Stomach (tissue), 9 donors: ENCODE data around the gene FAM47E. TPM values are rescaled to one million over a fixed set of nuclear protein-coding genes. Genes with fewer than 3 reads are reported as not detected.

Experiments used
- DNase-seq, 2 donors: peaks; one replicate each; pipeline versions ENCODE4 v3.0.0 to v3.0.0-alpha.2; 2013 to 2019
- H3K27ac ChIP-seq, 5 donors: fragments of 200-600 bp in 4 of 5; sonication (generic) in 4 of 5; one replicate each; pipeline ENCODE4 v1.5.1; 2013 to 2019; ENCODE audit warnings: mild to moderate bottlenecking in 1 of 5, moderate library complexity in 1 of 5
- H3K27me3 ChIP-seq, 3 donors: fragments of 200-600 bp; sonication (generic); one replicate each; pipeline ENCODE4 v1.5.1; 2017 to 2019; ENCODE audit warnings: mixed run types in 1 of 3
- H3K36me3 ChIP-seq, 4 donors: fragments of 200-600 bp; sonication (generic); 1 replicate in 3 of 4; 2 replicates in 1 of 4; pipeline ENCODE4 v1.5.1; 2016 to 2019
- H3K4me1 ChIP-seq, 4 donors: fragments of 200-600 bp; sonication (generic); one replicate each; pipeline ENCODE4 v1.5.1; 2016 to 2019
- H3K4me3 ChIP-seq, 4 donors: fragments of 200-600 bp; sonication (generic) in 3 of 4; one replicate each; pipeline ENCODE4 v1.5.1; 2016 to 2019; ENCODE audit warnings: mild to moderate bottlenecking in 1 of 4
- H3K9me3 ChIP-seq, 4 donors: fragments of 200-600 bp; sonication (generic); one replicate each; pipeline ENCODE4 v1.5.1; 2016 to 2019
- CTCF ChIP-seq, 7 experiments: fragments of 450-650 bp in 4 of 7; fragments of 200-600 bp in 3 of 7; sonication (generic) in 3 of 7; IDR thresholded peaks; one replicate each; pipeline ENCODE4 v1.5.1; 2016 to 2019; ENCODE audit warnings: antibody characterized with exemption in 7 of 7, control low read depth in 2 of 7, mild to moderate bottlenecking in 1 of 7
- EP300 ChIP-seq: sonication (generic); formaldehyde crosslinking; IDR thresholded peaks from one replicate; pipeline ENCODE4 v1.6.1; 2017; ENCODE audit warnings: antibody characterized with exemption
- POLR2A ChIP-seq, 4 donors: fragments of 450-650 bp; IDR thresholded peaks; one replicate each; pipeline ENCODE4 v1.6.1; 2016; ENCODE audit warnings: antibody characterized with exemption in 4 of 4, control low read depth in 2 of 4, mild to moderate bottlenecking in 1 of 4, moderate library complexity in 1 of 4
- POLR2AphosphoS5 ChIP-seq, 3 donors: sonication (generic); formaldehyde crosslinking; IDR thresholded peaks; one replicate each; pipeline ENCODE4 v1.6.1; 2016; ENCODE audit warnings: antibody characterized with exemption in 3 of 3
- WGBS, 5 donors: extraction: QIAGEN DNeasy Blood & Tissue Kit in 3 of 5; methylation state at CpG; one replicate each; pipeline versions ENCODE4 v1.1.5 to v1.1.7; 2013 to 2018; 5-methylcytosine and 5-hydroxymethylcytosine counted together
- intact Hi-C: fragments of 100-400 bp; cut with DNase I; formaldehyde crosslinking; loops from one replicate; pipeline ENCODE4 v1.15.1; 2023; ENCODE audit warnings: low total_unique reads
- polyA plus RNA-seq, 3 donors: library from polyadenylated mRNA; stranded (reverse); fragments of 200-250 nt; gene quantifications; one replicate each; pipeline ENCODE4 v1.2.3, GENCODE V29; 2013
- total RNA-seq, 5 donors: library from RNA; depleted of rRNA; stranded (reverse); fragments of >200 nt; gene quantifications; one replicate each; pipeline versions ENCODE4 v1.1.0 to v1.2.3, GENCODE V29; 2014 to 2016
- donor health status: healthy with polysubstance abuse.
- donor health status: Bipolar disorder and iron deficiency.
- donor health status: healthy.

Gene FAM47E
- total and polyA plus RNA-seq, 8 donors: under 0.01 to 10.8 (median 6.5) TPM; not detected in 1

GRCh38 chr4:76276813-76277212, 25.3 kb downstream of the FAM47E start:
- Histone ChIP-seq H3K27me3 (no peaks in the 10 kb centered on the region), H3K9me3 (no peaks in the 10 kb centered on the region), H3K36me3 (no peaks in the 10 kb centered on the region), H3K27ac (no peak overlapping the region), H3K4me1 (peaks cover 0 to 28% (median 5%) of the 10 kb centered on the region in 4 donors), H3K4me3 (no peak overlapping the region)
- DNase-seq: no peak
- WGBS, 5 donors: 82 to 92% (median 90%) methylated on average over 9 of the region's 9 CpGs
- intact Hi-C loops: no loop called here
- no peak for TF ChIP-seq POLR2AphosphoS5 (IDR thresholded peaks at IDR 0.05)

- Histone ChIP-seq H3K36me3 (no peaks in the 10 kb centered on the region), H3K4me1 (peaks cover 0 to 22% (median 5%) of the 10 kb centered on the region in 4 donors), H3K4me3 (no peak overlapping the region), H3K27ac (no peak overlapping the region), H3K27me3 (no peaks in the 10 kb centered on the region), H3K9me3 (no peaks in the 10 kb centered on the region)
- TF ChIP-seq POLR2AphosphoS5 (IDR thresholded peaks at IDR 0.05) (no peak), POLR2A (IDR thresholded peaks at IDR 0.05) (no peak), EP300 (no peak), CTCF (IDR thresholded peaks at IDR 0.05) (no peak)
- intact Hi-C loops: no loop called here
- DNase-seq: no peak
- WGBS, 5 donors: 65 to 92% (median 88%) methylated on average over 1 of the region's 1 CpG
Observed at GRCh38 chr4:76277667-76278066, 26.1 kb downstream of the FAM47E start.

GRCh38 chr4:76278583-76278982, 27.1 kb downstream of the FAM47E start:
- Histone ChIP-seq H3K27me3 (no peaks in the 10 kb centered on the region), H3K4me3 (no peak overlapping the region), H3K36me3 (no peaks in the 10 kb centered on the region), H3K27ac (no peak overlapping the region), H3K4me1 (peaks cover 0 to 22% (median 5%) of the 10 kb centered on the region in 4 donors), H3K9me3 (no peaks in the 10 kb centered on the region)
- TF ChIP-seq EP300 (no peak), POLR2A (IDR thresholded peaks at IDR 0.05) (no peak), POLR2AphosphoS5 (IDR thresholded peaks at IDR 0.05) (no peak), CTCF (IDR thresholded peaks at IDR 0.05) (no peak)
- no peak for DNase-seq
- WGBS, 5 donors: 56 to 81% (median 67%) methylated on average over 1 of the region's 1 CpG
- intact Hi-C loops: no loop called here

- H3K36me3 ChIP-seq: no peaks in the 10 kb centered on the region
Observed at GRCh38 chr4:76279462-76279861, 27.9 kb downstream of the FAM47E start.

More at GRCh38 chr4:76279462-76279861, 27.9 kb downstream of the FAM47E start:
- 67 to 79% (median 69%) methylated on average over 4 of the region's 4 CpGs for WGBS, 5 donors
- TF ChIP-seq POLR2A (IDR thresholded peaks at IDR 0.05): no peak
- no peak for TF ChIP-seq CTCF (IDR thresholded peaks at IDR 0.05)
- no peak for DNase-seq
- Histone ChIP-seq H3K9me3 (no peaks in the 10 kb centered on the region), H3K4me1 (peaks cover 0 to 22% (median 5%) of the 10 kb centered on the region in 4 donors), H3K27me3 (no peaks in the 10 kb centered on the region), H3K27ac (no peak overlapping the region), H3K4me3 (no peak overlapping the region)
- intact Hi-C loops: no loop called here
